Measurements from ENCODE around the gene MARCHF10. TPM values are rescaled to one million over a fixed set of nuclear protein-coding genes. Genes with fewer than 3 reads are reported as not detected.

MARCHF10 gene
- total and polyA plus RNA-seq, 2 donors (not counting 3 experiments of a cell fraction or from before 2014, with no cell fraction given) = 0.11 TPM; not detected in 1

DNA sequence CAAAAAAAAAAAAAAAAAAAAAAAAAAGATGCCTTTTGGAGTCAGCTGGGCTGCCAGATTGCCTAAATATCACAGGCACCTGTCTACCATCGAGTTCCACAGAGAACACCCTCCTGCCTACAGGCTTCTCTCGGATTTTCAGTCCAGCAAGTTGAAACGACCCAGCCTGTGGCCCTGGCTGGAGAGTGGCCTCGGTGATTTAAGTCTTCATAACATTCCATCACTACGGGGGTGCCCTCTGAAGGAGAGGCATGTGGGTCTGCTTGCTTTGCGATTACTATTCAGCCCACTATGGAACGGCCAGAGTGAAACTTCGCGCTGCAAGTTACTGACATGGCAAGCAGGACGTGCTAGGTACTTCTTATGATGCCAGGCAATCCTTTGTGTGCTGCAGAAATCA lies 42.8 kb downstream of the MARCHF10 start:
- BruUV-seq (replicated peaks) = no TSS peak
- POLR2A ChIA-PET = no interaction called here

More for the DNA sequence above, 42.8 kb downstream of the MARCHF10 start:
- Histone ChIP-seq H3K79me2 (ENCODE audit: control insufficient read depth, insufficient read depth, low read length) (no peaks in the 10 kb centered on the region), H2AFZ (ENCODE audit: low read depth, low read length) (no peak overlapping the region), H3K36me3 (ENCODE audit: control insufficient read depth in 2 of 2, extremely low read depth in 1 of 2, insufficient read depth in 2 of 2, low read length in 2 of 2) (no peaks in the 10 kb centered on the region), H3K9me1 (replicated peaks; ENCODE audit: control insufficient read depth, extremely low read depth, insufficient read depth, low read length) (no peaks in the 10 kb centered on the region), H3K9ac (replicated peaks; ENCODE audit: extremely low read depth, insufficient read depth, low read length) (no peak overlapping the region), H3K4me1 (ENCODE audit: control insufficient read depth, extremely low read depth, insufficient read depth, low read length) (peaks cover 2% of the 10 kb centered on the region), H3K27ac (ENCODE audit: insufficient read depth, low read depth, low read length) (no peak overlapping the region), H3K9me3 (replicated peaks; ENCODE audit: control insufficient read depth, insufficient read depth, low read length) (no peaks in the 10 kb centered on the region), H3K4me3 (replicated peaks in 1 of 3; ENCODE audit: insufficient read depth in 1 of 3, low read depth in 1 of 3, low read length in 3 of 3) (no peak overlapping the region), H4K20me1 (replicated peaks; ENCODE audit: control insufficient read depth, extremely low read depth, insufficient read depth, low read length) (no peaks in the 10 kb centered on the region), H3K27me3 (ENCODE audit: control insufficient read depth in 2 of 2, insufficient read depth in 2 of 2, low read length in 2 of 2) (no peaks in the 10 kb centered on the region), H3K4me2 (ENCODE audit: insufficient read depth, low read length) (no peak overlapping the region)
- TF ChIP-seq, protein P1, sequence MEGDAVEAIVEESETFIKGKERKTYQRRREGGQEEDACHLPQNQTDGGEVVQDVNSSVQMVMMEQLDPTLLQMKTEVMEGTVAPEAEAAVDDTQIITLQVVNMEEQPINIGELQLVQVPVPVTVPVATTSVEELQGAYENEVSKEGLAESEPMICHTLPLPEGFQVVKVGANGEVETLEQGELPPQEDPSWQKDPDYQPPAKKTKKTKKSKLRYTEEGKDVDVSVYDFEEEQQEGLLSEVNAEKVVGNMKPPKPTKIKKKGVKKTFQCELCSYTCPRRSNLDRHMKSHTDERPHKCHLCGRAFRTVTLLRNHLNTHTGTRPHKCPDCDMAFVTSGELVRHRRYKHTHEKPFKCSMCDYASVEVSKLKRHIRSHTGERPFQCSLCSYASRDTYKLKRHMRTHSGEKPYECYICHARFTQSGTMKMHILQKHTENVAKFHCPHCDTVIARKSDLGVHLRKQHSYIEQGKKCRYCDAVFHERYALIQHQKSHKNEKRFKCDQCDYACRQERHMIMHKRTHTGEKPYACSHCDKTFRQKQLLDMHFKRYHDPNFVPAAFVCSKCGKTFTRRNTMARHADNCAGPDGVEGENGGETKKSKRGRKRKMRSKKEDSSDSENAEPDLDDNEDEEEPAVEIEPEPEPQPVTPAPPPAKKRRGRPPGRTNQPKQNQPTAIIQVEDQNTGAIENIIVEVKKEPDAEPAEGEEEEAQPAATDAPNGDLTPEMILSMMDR (IDR thresholded peaks at IDR 0.05; ENCODE audit: extremely low read depth in 1 of 2, insufficient read depth in 1 of 2, low read depth in 1 of 2, low read length in 2 of 2) = no peak
- TF ChIP-seq GATA2 (IDR thresholded peaks at IDR 0.05; ENCODE audit: insufficient read depth, insufficient read length, low read depth, low read length) = no peak
- no peak for TF ChIP-seq FOS (IDR thresholded peaks at IDR 0.05; ENCODE audit: borderline replicate concordance, insufficient read depth, low read length)
- no peak for TF ChIP-seq POLR2AphosphoS5 (IDR thresholded peaks at IDR 0.05; ENCODE audit: insufficient read depth, low read depth, low read length)
- no peak for TF ChIP-seq POLR2A (IDR thresholded peaks at IDR 0.05; ENCODE audit: low read depth, low read length)
- TF ChIP-seq, protein P2, sequence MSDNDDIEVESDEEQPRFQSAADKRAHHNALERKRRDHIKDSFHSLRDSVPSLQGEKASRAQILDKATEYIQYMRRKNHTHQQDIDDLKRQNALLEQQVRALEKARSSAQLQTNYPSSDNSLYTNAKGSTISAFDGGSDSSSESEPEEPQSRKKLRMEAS (IDR thresholded peaks at IDR 0.05; ENCODE audit: insufficient read depth, insufficient read length) = no peak
- TF ChIP-seq JUN (IDR thresholded peaks at IDR 0.05; ENCODE audit: borderline replicate concordance, insufficient read depth, insufficient read length, low read depth) = no peak
- TF ChIP-seq MYC (IDR thresholded peaks at IDR 0.05; ENCODE audit: low read depth, low read length) = no peak
- TF ChIP-seq EZH2 (IDR thresholded peaks at IDR 0.05; ENCODE audit: borderline replicate concordance, low read depth, low read length, severe bottlenecking) = no peak
- no peak for FAIRE-seq
- intact Hi-C loops (cut with micrococcal nuclease) (no loop called here), dilution Hi-C loops (cut with MboI; ENCODE audit: extremely low pct_ligation_motif_present, low sequenced_read_pairs) (no loop called here)
- DNase-seq (ENCODE audit: low read depth, low spot score) = no peak
- CTCF ChIA-PET = interaction anchor here (0.9 kb wide), 1 partner anchor 112 kb away, joined by 3 read pairs; no protein-coding TSS in a partner anchor
